Measurements from ENCODE around the gene CEMIP. TPM values are rescaled to one million over a fixed set of nuclear protein-coding genes. Genes with fewer than 3 reads are reported as not detected.
"Not testable (repeated sequence)": the region's sequence is repeated elsewhere in the genome, so short reads cannot be mapped to it uniquely, and the experiment has no call there.

Gene CEMIP
- total RNA-seq, 1 donor from 2014 or later = 5.9 TPM

- DNase-seq (ENCODE audit: low spot score) = no peak
Observed at GRCh38 chr15:80760960-80761359, 18.2 kb upstream of the CEMIP start.

GRCh38 chr15:80761754-80762153 is 17.4 kb upstream of the CEMIP start:
- DNase-seq (ENCODE audit: low spot score) = no peak

GRCh38 chr15:80763235-80763634 is 15.9 kb upstream of the CEMIP start:
- DNase-seq (ENCODE audit: low spot score) = not testable (repeated sequence)

GRCh38 chr15:80764535-80764934 is 14.6 kb upstream of the CEMIP start:
- no peak for DNase-seq (ENCODE audit: low spot score)

- DNase-seq (ENCODE audit: low spot score) = no peak
Observed at GRCh38 chr15:80766275-80766674, 12.9 kb upstream of the CEMIP start.

- no peak for DNase-seq (ENCODE audit: low spot score)
Observed at GRCh38 chr15:80768158-80768557, 11.0 kb upstream of the CEMIP start.

GRCh38 chr15:80769153-80769828 is 9.9 kb upstream of the CEMIP start:
- no peak for DNase-seq (ENCODE audit: low spot score)

GRCh38 chr15:80769829-80770705 is 9.1 kb upstream of the CEMIP start:
- no peak for DNase-seq (ENCODE audit: low spot score)

GRCh38 chr15:80773122-80773551 is 6.0 kb upstream of the CEMIP start:
- DNase-seq (ENCODE audit: low spot score) = no peak

GRCh38 chr15:80773792-80774352 is 5.3 kb upstream of the CEMIP start:
- no peak for DNase-seq (ENCODE audit: low spot score)

- no peak for DNase-seq (ENCODE audit: low spot score)
Observed at GRCh38 chr15:80774486-80774885, 4.7 kb upstream of the CEMIP start.

- no peak for DNase-seq (ENCODE audit: low spot score)
Observed at GRCh38 chr15:80775338-80775737, 3.8 kb upstream of the CEMIP start.

- DNase-seq (ENCODE audit: low spot score) = no peak
Observed at GRCh38 chr15:80776420-80777045, 2.6 kb upstream of the CEMIP start.

- DNase-seq (ENCODE audit: low spot score) = no peak
Observed at GRCh38 chr15:80777137-80777536, 2.0 kb upstream of the CEMIP start.

GRCh38 chr15:80777826-80778620 is 1.1 kb upstream of the CEMIP start:
- DNase-seq (ENCODE audit: low spot score) = no peak

- DNase-seq (ENCODE audit: low spot score) = no peak
Observed at GRCh38 chr15:80778621-80778963, 578 bp upstream of the CEMIP start.

- no peak for DNase-seq (ENCODE audit: low spot score)
Observed at GRCh38 chr15:80779658-80780415, 667 bp downstream of the CEMIP start.

GRCh38 chr15:80780416-80781221 is 1.4 kb downstream of the CEMIP start:
- no peak for DNase-seq (ENCODE audit: low spot score)

GRCh38 chr15:80783260-80783659 is 4.1 kb downstream of the CEMIP start:
- DNase-seq (ENCODE audit: low spot score) = no peak
